ENCODE measurements around the gene NCOA3.

Gene NCOA3

GRCh38 chr20:47610945-47611250, 109.2 kb downstream of the NCOA3 start:
- TF ChIP-seq ZNF274 (IDR thresholded peaks at IDR 0.05; ENCODE audit: low read depth, low read length) = no peak
- no peak overlapping the region for H3K4me3 ChIP-seq (ENCODE audit: low read length)

- no peak for TF ChIP-seq ZNF274 (IDR thresholded peaks at IDR 0.05; ENCODE audit: low read depth, low read length)
- no peak overlapping the region for H3K4me3 ChIP-seq (ENCODE audit: low read length)
Observed at GRCh38 chr20:47611785-47612184, 110.1 kb downstream of the NCOA3 start.

- no peak for TF ChIP-seq ZNF274 (IDR thresholded peaks at IDR 0.05; ENCODE audit: low read depth, low read length)
Observed at GRCh38 chr20:47612670-47613069, 111.0 kb downstream of the NCOA3 start.

GRCh38 chr20:47614703-47615309, 113.1 kb downstream of the NCOA3 start:
- no peak overlapping the region for H3K4me3 ChIP-seq (ENCODE audit: low read length)
- no peak for TF ChIP-seq ZNF274 (IDR thresholded peaks at IDR 0.05; ENCODE audit: low read depth, low read length)

More at GRCh38 chr20:47612670-47613069, 111.0 kb downstream of the NCOA3 start:
- no peak overlapping the region for H3K4me3 ChIP-seq (ENCODE audit: low read length)

GRCh38 chr20:47618479-47618878, 116.8 kb downstream of the NCOA3 start:
- no peak overlapping the region for H3K4me3 ChIP-seq (ENCODE audit: low read length)
- TF ChIP-seq ZNF274 (IDR thresholded peaks at IDR 0.05; ENCODE audit: low read depth, low read length) = no peak

GRCh38 chr20:47620808-47621805, 119.4 kb downstream of the NCOA3 start:
- no peak overlapping the region for H3K4me3 ChIP-seq (ENCODE audit: low read length)
- no peak for TF ChIP-seq ZNF274 (IDR thresholded peaks at IDR 0.05; ENCODE audit: low read depth, low read length)

- no peak for TF ChIP-seq ZNF274 (IDR thresholded peaks at IDR 0.05; ENCODE audit: low read depth, low read length)
- no peak overlapping the region for H3K4me3 ChIP-seq (ENCODE audit: low read length)
Observed at GRCh38 chr20:47622118-47622665, 120.5 kb downstream of the NCOA3 start.

GRCh38 chr20:47623206-47623605, 121.5 kb downstream of the NCOA3 start:
- H3K4me3 ChIP-seq (ENCODE audit: low read length) = no peak overlapping the region
- TF ChIP-seq ZNF274 (IDR thresholded peaks at IDR 0.05; ENCODE audit: low read depth, low read length) = no peak

- TF ChIP-seq ZNF274 (IDR thresholded peaks at IDR 0.05; ENCODE audit: low read depth, low read length) = no peak
- no peak overlapping the region for H3K4me3 ChIP-seq (ENCODE audit: low read length)
Observed at GRCh38 chr20:47627540-47627939, 125.9 kb downstream of the NCOA3 start.

GRCh38 chr20:47629907-47630306, 128.2 kb downstream of the NCOA3 start:
- no peak overlapping the region for H3K4me3 ChIP-seq (ENCODE audit: low read length)
- TF ChIP-seq ZNF274 (IDR thresholded peaks at IDR 0.05; ENCODE audit: low read depth, low read length) = no peak

- no peak overlapping the region for H3K4me3 ChIP-seq (ENCODE audit: low read length)
- no peak for TF ChIP-seq ZNF274 (IDR thresholded peaks at IDR 0.05; ENCODE audit: low read depth, low read length)
Observed at GRCh38 chr20:47631078-47631477, 129.4 kb downstream of the NCOA3 start.

- no peak overlapping the region for H3K4me3 ChIP-seq (ENCODE audit: low read length)
- no peak for TF ChIP-seq ZNF274 (IDR thresholded peaks at IDR 0.05; ENCODE audit: low read depth, low read length)
Observed at GRCh38 chr20:47635256-47635655, 133.6 kb downstream of the NCOA3 start.

- H3K4me3 ChIP-seq (ENCODE audit: low read length) = no peak overlapping the region
- no peak for TF ChIP-seq ZNF274 (IDR thresholded peaks at IDR 0.05; ENCODE audit: low read depth, low read length)
Observed at GRCh38 chr20:47638851-47639250, 137.2 kb downstream of the NCOA3 start.

- no peak for TF ChIP-seq ZNF274 (IDR thresholded peaks at IDR 0.05; ENCODE audit: low read depth, low read length)
- no peak overlapping the region for H3K4me3 ChIP-seq (ENCODE audit: low read length)
Observed at GRCh38 chr20:47642118-47642517, 140.4 kb downstream of the NCOA3 start.

- H3K4me3 ChIP-seq (ENCODE audit: low read length) = no peak overlapping the region
- no peak for TF ChIP-seq ZNF274 (IDR thresholded peaks at IDR 0.05; ENCODE audit: low read depth, low read length)
Observed at GRCh38 chr20:47642624-47643023, 140.9 kb downstream of the NCOA3 start.

Measured in GM08714 (cell line).